Ovary (tissue), 9 donors: ENCODE data around the gene ANAPC10. TPM values are rescaled to one million over a fixed set of nuclear protein-coding genes. Genes with fewer than 3 reads are reported as not detected.

Experiments used
- DNase-seq, 5 donors: peaks; one replicate each; pipeline ENCODE4 v3.0.0-alpha.2; 2019 to 2020
- H3K27ac ChIP-seq, 2 donors: fragments of 200-600 bp; one replicate each; pipeline versions ENCODE4 v1.5.1 to v1.8.0; 2019 to 2022
- H3K27me3 ChIP-seq: fragments of 200-600 bp; one replicate; pipeline ENCODE4 v1.8.0; 2022
- H3K36me3 ChIP-seq: fragments of 200-600 bp; sonication (generic); one replicate; pipeline ENCODE4 v1.5.1; 2019
- H3K4me1 ChIP-seq: one replicate; pipeline ENCODE4 v1.8.1; 2013; ENCODE audit warnings: mild to moderate bottlenecking, moderate library complexity; ENCODE audit not compliant: insufficient read depth
- H3K4me3 ChIP-seq: fragments of 200-600 bp; sonication (generic); one replicate; pipeline ENCODE4 v1.5.1; 2017
- H3K9me3 ChIP-seq, 2 donors: fragments of 200-600 bp in 1 of 2; sonication (generic) in 1 of 2; one replicate each; pipeline versions ENCODE4 v1.5.1 to v1.8.1; 2013 to 2019; ENCODE audit warnings: mild to moderate bottlenecking in 1 of 2, moderate library complexity in 1 of 2
- EP300 ChIP-seq: sonication (generic); formaldehyde crosslinking; IDR thresholded peaks from one replicate; pipeline ENCODE4 v1.6.1; 2017; ENCODE audit warnings: antibody characterized with exemption
- POLR2A ChIP-seq: fragments of 450-650 bp; IDR thresholded peaks from one replicate; pipeline ENCODE4 v1.6.1; 2017; ENCODE audit warnings: antibody characterized with exemption, mild to moderate bottlenecking, moderate library complexity
- WGBS, 3 donors: extraction: QIAGEN DNeasy Blood & Tissue Kit in 1 of 3; methylation state at CpG; one replicate each; pipeline versions ENCODE4 v1.1.5 to v1.1.7; 2013 to 2017; 5-methylcytosine and 5-hydroxymethylcytosine counted together
- intact Hi-C, 4 donors: fragments of 100-400 bp; cut with DNase I; formaldehyde crosslinking; loops; one replicate each; pipeline versions ENCODE4 v1.11.0 to v1.15.1; 2022 to 2023
- polyA plus RNA-seq, 2 donors: library from polyadenylated mRNA; stranded (reverse); fragments of 200-250 nt in 1 of 2; fragments of 350-450 nt in 1 of 2; fragmentation: Illumina TruSeq in 1 of 2; extraction: RNeasy Lipid Tissue Mini Kit (QIAGEN cat#74804) in 1 of 2; gene quantifications; one replicate each; pipeline ENCODE4 v1.2.3, GENCODE V29; 2013 to 2014
- total RNA-seq, 7 donors: library from RNA; depleted of rRNA in 2 of 7; stranded (reverse); fragments of >200 nt in 2 of 7; fragmentation: NEBNext Ultra II Directional in 3 of 7; extraction: Animal tissue kit (Norgen Biotek cat#: 25700) in 3 of 7; gene quantifications; one replicate each; pipeline versions ENCODE4 v1.1.0 to v1.2.4, GENCODE V29; 2016 to 2023
- TF ChIP-seq, protein P1 (sequence below), 3 donors: fragments of 450-650 bp in 2 of 3; fragments of 200-600 bp in 1 of 3; IDR thresholded peaks; one replicate each; pipeline versions ENCODE4 v1.5.1 to v1.8.0; 2016 to 2022; ENCODE audit warnings: antibody characterized with exemption in 3 of 3, mild to moderate bottlenecking in 1 of 3
- donor health status: DM: no; HTN: no; CAD: no; lungs with moderate emphysema.
- donor health status: DM: no; HTN: no; CAD: no.
- donor health status: Bipolar disorder and iron deficiency.
- donor health status: DM: yes; HTN: yes; CAD: no.
- donor health status: DM: no; HTN: no; CAD: no.
- donor health status: DM: yes; HTN: yes; CAD: no.

Gene ANAPC10
- total and polyA plus RNA-seq, 9 donors: 13.3 to 27.8 (median 18.9) TPM

DNA sequence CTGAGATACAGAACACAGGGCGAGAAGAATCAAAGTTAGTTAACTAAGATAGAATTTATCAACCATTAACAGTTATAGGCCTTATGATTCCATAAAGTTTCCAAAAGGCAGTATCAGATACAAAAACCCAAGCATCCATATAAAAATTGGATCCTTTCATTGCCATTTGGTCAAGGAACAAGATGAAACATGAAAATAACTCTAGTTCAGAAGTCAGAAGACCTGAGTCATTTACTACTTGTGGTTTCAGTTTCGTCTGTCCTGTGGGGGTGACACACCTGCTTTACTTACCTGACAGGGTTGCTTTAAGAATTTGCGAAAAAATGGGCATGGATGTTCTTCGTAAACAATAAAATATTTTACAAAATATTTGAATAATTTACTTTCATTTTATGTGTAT lies 130.8 kb downstream of the ANAPC10 start:
- WGBS, 3 donors: 90 to 94% (median 92%) methylated on average over 4 of the region's 4 CpGs
- Histone ChIP-seq H3K36me3 (no peaks in the 10 kb centered on the region), H3K27ac (no peak overlapping the region), H3K9me3 (no peaks in the 10 kb centered on the region), H3K27me3 (no peaks in the 10 kb centered on the region), H3K4me1 (no peaks in the 10 kb centered on the region), H3K4me3 (no peak overlapping the region)
- DNase-seq: no peak
- intact Hi-C loops: no loop called here
- TF ChIP-seq, protein P1, sequence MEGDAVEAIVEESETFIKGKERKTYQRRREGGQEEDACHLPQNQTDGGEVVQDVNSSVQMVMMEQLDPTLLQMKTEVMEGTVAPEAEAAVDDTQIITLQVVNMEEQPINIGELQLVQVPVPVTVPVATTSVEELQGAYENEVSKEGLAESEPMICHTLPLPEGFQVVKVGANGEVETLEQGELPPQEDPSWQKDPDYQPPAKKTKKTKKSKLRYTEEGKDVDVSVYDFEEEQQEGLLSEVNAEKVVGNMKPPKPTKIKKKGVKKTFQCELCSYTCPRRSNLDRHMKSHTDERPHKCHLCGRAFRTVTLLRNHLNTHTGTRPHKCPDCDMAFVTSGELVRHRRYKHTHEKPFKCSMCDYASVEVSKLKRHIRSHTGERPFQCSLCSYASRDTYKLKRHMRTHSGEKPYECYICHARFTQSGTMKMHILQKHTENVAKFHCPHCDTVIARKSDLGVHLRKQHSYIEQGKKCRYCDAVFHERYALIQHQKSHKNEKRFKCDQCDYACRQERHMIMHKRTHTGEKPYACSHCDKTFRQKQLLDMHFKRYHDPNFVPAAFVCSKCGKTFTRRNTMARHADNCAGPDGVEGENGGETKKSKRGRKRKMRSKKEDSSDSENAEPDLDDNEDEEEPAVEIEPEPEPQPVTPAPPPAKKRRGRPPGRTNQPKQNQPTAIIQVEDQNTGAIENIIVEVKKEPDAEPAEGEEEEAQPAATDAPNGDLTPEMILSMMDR (IDR thresholded peaks at IDR 0.05): no peak
- TF ChIP-seq EP300 (no peak), POLR2A (no peak)

DNA sequence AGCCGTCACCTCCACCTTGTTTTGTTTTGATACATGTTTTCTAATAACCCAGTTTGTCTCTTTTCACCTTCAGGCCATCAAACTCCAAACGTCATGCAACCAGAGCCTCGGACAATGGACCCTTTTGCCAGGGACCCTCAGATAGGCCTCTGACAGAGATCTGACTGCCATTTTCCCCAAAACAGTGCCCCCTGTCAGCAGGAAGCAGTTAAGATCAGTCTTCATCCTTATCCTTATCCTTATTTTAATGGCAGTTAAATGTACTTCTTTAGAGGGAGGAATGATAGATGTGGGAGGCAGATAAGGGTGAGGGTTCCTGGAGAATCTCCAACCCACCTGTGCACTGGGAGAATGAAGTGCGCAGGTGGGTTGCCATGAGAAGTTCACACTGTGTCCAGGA lies 135.7 kb downstream of the ANAPC10 start:
- Histone ChIP-seq H3K9me3 (no peaks in the 10 kb centered on the region), H3K4me1 (no peaks in the 10 kb centered on the region), H3K27ac (no peak overlapping the region), H3K27me3 (no peaks in the 10 kb centered on the region), H3K4me3 (no peak overlapping the region), H3K36me3 (no peaks in the 10 kb centered on the region)
- intact Hi-C loops: no loop called here
- WGBS, 3 donors: 82 to 85% (median 83%) methylated on average over 4 of the region's 4 CpGs
- no peak for TF ChIP-seq POLR2A
- TF ChIP-seq EP300: no peak
- TF ChIP-seq, protein P1 (IDR thresholded peaks at IDR 0.05): no peak
- DNase-seq: no peak

DNA sequence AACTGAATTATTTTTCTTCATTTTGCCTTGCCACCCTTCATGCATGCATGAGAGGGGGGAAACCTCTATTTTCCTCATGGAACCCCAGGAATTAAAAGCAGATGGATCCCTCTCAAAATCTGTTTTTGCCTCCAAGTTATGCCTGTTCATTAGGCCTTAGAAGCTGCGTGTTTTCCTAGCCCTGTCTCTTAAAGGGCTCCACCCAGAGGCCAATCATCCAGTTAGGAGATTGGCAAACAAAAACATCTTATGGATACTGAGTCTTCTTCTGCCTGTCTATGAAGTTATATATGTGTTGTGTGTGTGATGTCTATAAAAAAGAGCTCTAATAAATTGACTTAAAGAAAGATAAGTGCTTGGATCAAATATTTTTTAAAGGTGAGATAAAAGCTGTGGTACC lies 142.9 kb downstream of the ANAPC10 start:
- no peak for DNase-seq
- H3K27me3 ChIP-seq: no peaks in the 10 kb centered on the region
- H3K36me3 ChIP-seq: no peaks in the 10 kb centered on the region
- TF ChIP-seq EP300: no peak
- TF ChIP-seq, protein P1 (IDR thresholded peaks at IDR 0.05): no peak
- TF ChIP-seq POLR2A: no peak
- H3K4me1 ChIP-seq: no peaks in the 10 kb centered on the region
- H3K4me3 ChIP-seq: no peak overlapping the region
- intact Hi-C loops: no loop called here
- 70 to 77% (median 76%) methylated on average over 1 of the region's 1 CpG for WGBS, 3 donors
- no peak overlapping the region for H3K27ac ChIP-seq
- peaks cover 0 to 3% of the 10 kb centered on the region in 2 donors for H3K9me3 ChIP-seq

DNA sequence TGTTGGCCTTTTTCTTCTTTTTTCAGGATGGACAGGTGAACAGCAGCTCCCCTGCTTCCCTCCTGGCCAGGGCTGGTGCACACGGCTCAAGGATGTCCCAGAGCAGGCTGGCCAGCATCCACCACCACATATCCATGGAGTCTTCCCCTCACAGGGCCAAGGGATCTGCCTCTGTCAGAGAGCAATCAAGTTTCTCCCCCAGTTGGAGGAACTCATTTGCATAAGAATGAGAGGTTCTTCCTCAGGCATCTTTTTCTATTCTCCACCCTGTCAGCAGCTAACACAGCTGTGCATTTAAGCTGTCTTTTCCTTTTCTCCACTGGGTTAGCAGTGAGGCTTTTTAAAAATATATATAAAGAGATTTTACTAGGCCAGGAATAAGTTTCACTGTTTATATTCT lies 143.8 kb downstream of the ANAPC10 start:
- H3K9me3 ChIP-seq: peaks cover 0 to 3% of the 10 kb centered on the region in 2 donors
- no peaks in the 10 kb centered on the region for H3K4me1 ChIP-seq
- 80 to 89% (median 88%) methylated on average over 1 of the region's 1 CpG for WGBS, 3 donors
- no peaks in the 10 kb centered on the region for H3K36me3 ChIP-seq
- TF ChIP-seq, protein P1 (IDR thresholded peaks at IDR 0.05): no peak
- TF ChIP-seq POLR2A (no peak), EP300 (no peak)
- H3K27me3 ChIP-seq: no peaks in the 10 kb centered on the region
- intact Hi-C loops: no loop called here
- H3K27ac ChIP-seq: no peak overlapping the region
- DNase-seq: no peak
- H3K4me3 ChIP-seq: no peak overlapping the region
